Mesenchymal stem cell (in vitro differentiated cells and primary cell): Measurements from ENCODE around the gene CNOT2.
"Not testable (repeated sequence)": the region's sequence is repeated elsewhere in the genome, so short reads cannot be mapped to it uniquely, and the experiment has no call there.

Source experiments
- DNase-seq: peaks from one replicate; pipeline ENCODE4 v3.0.0-alpha.2; 2013
- H2AFZ ChIP-seq: one replicate; pipeline ENCODE4 v1.6.1; 2013; ENCODE audit warnings: low read depth, mild to moderate bottlenecking, control low read depth, inconsistent platforms, low read length, moderate library complexity
- H2AK5ac ChIP-seq: 2 replicates; pipeline ENCODE4 v1.6.1; 2013; ENCODE audit warnings: low read length, moderate library complexity, mild to moderate bottlenecking, inconsistent platforms; ENCODE audit not compliant: severe bottlenecking
- H2BK120ac ChIP-seq: one replicate; pipeline ENCODE4 v1.6.1; 2013; ENCODE audit warnings: low read depth, mild to moderate bottlenecking, inconsistent platforms, low read length, moderate library complexity
- H2BK12ac ChIP-seq, 2 experiments: one replicate each; pipeline ENCODE4 v1.6.1; 2013; ENCODE audit warnings: inconsistent platforms in 2 of 2, low read length in 2 of 2, mild to moderate bottlenecking in 2 of 2, moderate library complexity in 2 of 2, control low read depth in 1 of 2
- H2BK15ac ChIP-seq: one replicate; pipeline ENCODE4 v1.6.1; 2013; ENCODE audit warnings: mild to moderate bottlenecking, low read depth, inconsistent platforms; ENCODE audit not compliant: poor library complexity, severe bottlenecking
- H2BK5ac ChIP-seq: 2 replicates; pipeline ENCODE4 v1.6.1; 2013; ENCODE audit warnings: low read depth, mild to moderate bottlenecking, low read length, control low read depth, inconsistent platforms; ENCODE audit not compliant: poor library complexity, severe bottlenecking
- H3K14ac ChIP-seq, 2 experiments: one replicate each; pipeline ENCODE4 v1.6.1; 2013; ENCODE audit warnings: inconsistent platforms in 2 of 2, low read length in 2 of 2, control low read depth in 1 of 2, mild to moderate bottlenecking in 1 of 2, moderate library complexity in 1 of 2
- H3K18ac ChIP-seq, 2 experiments: one replicate each; pipeline ENCODE4 v1.6.1; 2013; ENCODE audit warnings: inconsistent platforms in 2 of 2, low read length in 2 of 2, control low read depth in 1 of 2, low read depth in 1 of 2, mild to moderate bottlenecking in 1 of 2
- H3K23ac ChIP-seq, 2 experiments: one replicate each; pipeline ENCODE4 v1.6.1; 2013; ENCODE audit warnings: inconsistent platforms in 2 of 2, low read length in 2 of 2, mild to moderate bottlenecking in 2 of 2, moderate library complexity in 2 of 2, control low read depth in 1 of 2
- H3K27ac ChIP-seq: 2 replicates; pipeline ENCODE4 v1.5.1; 2013; ENCODE audit warnings: mild to moderate bottlenecking, moderate library complexity, low read length, control low read depth, inconsistent platforms; ENCODE audit not compliant: poor library complexity, severe bottlenecking
- H3K27me3 ChIP-seq, 2 experiments: 2 replicates each; pipeline versions ENCODE4 v1.6.1 to v1.7.0; 2013; ENCODE audit warnings: low read length in 2 of 2, mild to moderate bottlenecking in 2 of 2, moderate library complexity in 2 of 2, control low read depth in 1 of 2, inconsistent platforms in 1 of 2; ENCODE audit not compliant: control insufficient read depth in 1 of 2, insufficient read depth in 1 of 2
- H3K36me3 ChIP-seq, 2 experiments: 2 replicates each; pipeline versions ENCODE4 v1.6.1 to v1.7.0; 2013; ENCODE audit warnings: low read length in 2 of 2, control low read depth in 1 of 2, inconsistent platforms in 1 of 2, low read depth in 1 of 2, mild to moderate bottlenecking in 1 of 2; ENCODE audit not compliant: insufficient read depth in 2 of 2, control insufficient read depth in 1 of 2
- H3K4ac ChIP-seq, 2 experiments: one replicate each; pipeline ENCODE4 v1.6.1; 2013; ENCODE audit warnings: inconsistent platforms in 2 of 2, low read length in 2 of 2, mild to moderate bottlenecking in 2 of 2, moderate library complexity in 2 of 2, control low read depth in 1 of 2, low read depth in 1 of 2
- H3K4me1 ChIP-seq: 2 replicates; pipeline ENCODE4 v1.6.1; 2013; ENCODE audit warnings: low read depth, low read length, control low read depth; ENCODE audit not compliant: control insufficient read depth, insufficient read depth
- H3K4me2 ChIP-seq: 2 replicates; pipeline ENCODE4 v1.6.1; 2013; ENCODE audit warnings: low read length, mild to moderate bottlenecking, inconsistent platforms; ENCODE audit not compliant: poor library complexity, severe bottlenecking
- H3K4me3 ChIP-seq, 2 experiments: 2 replicates each; pipeline versions ENCODE4 v1.5.1 to v1.7.0; 2013; ENCODE audit warnings: low read length in 2 of 2, mild to moderate bottlenecking in 2 of 2, control low read depth in 1 of 2, low read depth in 1 of 2; ENCODE audit not compliant: insufficient read depth in 1 of 2
- H3K79me1 ChIP-seq: replicated peaks from 2 replicates; pipeline ENCODE4 v1.6.1; 2013; ENCODE audit warnings: mild to moderate bottlenecking, control low read depth, low read length, inconsistent platforms; ENCODE audit not compliant: poor library complexity, severe bottlenecking
- H3K9ac ChIP-seq: 2 replicates; pipeline ENCODE4 v1.7.0; 2013; ENCODE audit warnings: mild to moderate bottlenecking, low read length, moderate library complexity
- H3K9me3 ChIP-seq: 2 replicates; pipeline ENCODE4 v1.7.0; 2013; ENCODE audit warnings: mild to moderate bottlenecking, low read length; ENCODE audit not compliant: control insufficient read depth
- H4K8ac ChIP-seq: one replicate; pipeline ENCODE4 v1.6.1; 2013; ENCODE audit warnings: inconsistent platforms, mild to moderate bottlenecking, low read length, moderate library complexity
- H4K91ac ChIP-seq: one replicate; pipeline ENCODE4 v1.6.1; 2013; ENCODE audit warnings: mild to moderate bottlenecking, low read length, inconsistent platforms
- WGBS: methylation state at CpG from one replicate; pipeline ENCODE4 v1.1.7; 2013; ENCODE audit warnings: mixed read lengths; 5-methylcytosine and 5-hydroxymethylcytosine counted together

The CNOT2 gene

DNA sequence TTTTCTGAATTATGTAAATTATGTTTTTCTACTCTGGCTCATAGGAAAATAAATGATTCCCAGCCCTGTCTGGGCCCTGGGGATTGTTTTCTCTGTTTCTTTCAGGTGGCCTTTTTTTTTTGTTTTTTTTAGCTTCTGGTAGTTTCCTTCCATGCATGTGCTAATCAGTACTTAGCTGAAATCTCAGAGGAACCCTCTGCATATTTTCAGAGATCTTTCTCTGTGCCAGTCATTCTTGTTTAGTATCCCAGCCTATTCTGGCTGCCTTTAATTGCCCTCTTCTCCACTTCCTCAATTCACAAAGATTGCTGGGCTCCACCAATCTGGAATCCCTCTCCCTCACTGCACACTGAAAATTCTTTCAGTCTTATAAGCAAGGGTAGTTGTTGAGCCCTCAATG, 46.9 kb downstream of the CNOT2 start:
- H3K27ac ChIP-seq, result peak overlapping the region; percentile 64
- H3K18ac ChIP-seq, result no peak overlapping the region

DNA sequence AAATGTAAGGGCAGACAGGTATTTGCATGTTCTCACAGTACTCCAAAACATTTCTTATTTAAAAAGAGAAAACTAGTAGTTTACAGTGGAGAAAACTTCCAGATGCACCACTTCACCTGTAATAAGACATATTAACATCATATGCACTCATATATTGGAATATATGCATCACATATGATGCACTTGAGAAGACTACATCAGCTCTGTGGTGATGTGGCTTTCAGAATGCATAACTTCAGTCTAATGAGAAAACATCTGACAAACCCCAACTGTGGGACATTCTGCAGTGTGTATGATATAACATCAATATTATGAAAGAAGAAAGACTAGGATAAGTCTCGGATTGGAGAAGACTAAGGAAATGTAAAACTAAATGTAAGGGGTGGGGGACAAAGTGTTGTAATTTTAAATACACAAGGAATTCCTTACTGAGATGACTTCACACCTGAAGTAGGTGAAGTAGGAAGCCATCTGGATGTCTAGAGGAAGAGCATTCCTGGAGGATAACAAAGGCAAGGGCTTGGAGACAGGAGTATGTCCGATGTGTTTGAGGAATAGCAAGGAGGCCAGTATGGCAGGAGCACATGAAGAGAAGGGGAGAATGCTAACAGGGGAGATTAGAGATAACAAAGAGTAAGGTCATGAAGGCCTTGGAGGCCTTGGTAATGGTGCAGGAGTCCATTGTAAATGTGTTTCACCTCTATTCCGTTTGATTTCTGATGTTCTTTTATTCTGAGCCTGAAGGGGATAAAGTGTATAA, 49.0 kb downstream of the CNOT2 start:
- Histone ChIP-seq H3K27me3 (no peaks in the 10 kb centered on the region), H3K4me1 (peaks cover 2% of the 10 kb centered on the region), H3K9ac (no peak overlapping the region), H2BK120ac (no peak overlapping the region), H3K23ac (no peak overlapping the region), H3K27ac (no peak overlapping the region), H2AK5ac (no peak overlapping the region), H3K36me3 (peaks cover 0 to 40% of the 10 kb centered on the region in 2 experiments), H3K4me3 (no peak overlapping the region), H4K91ac (no peak overlapping the region), H2AFZ (no peak overlapping the region), H2BK5ac (no peak overlapping the region), H3K4ac (no peak overlapping the region), H3K9me3 (no peaks in the 10 kb centered on the region), H2BK12ac (no peak overlapping the region), H3K18ac (peak overlapping the region in 1 of 2 experiments; percentile 18), H2BK15ac (no peak overlapping the region), H3K14ac (no peak overlapping the region), H4K8ac (peak overlapping the region; percentile 69), H3K4me2 (no peak overlapping the region), H3K79me1 (peaks cover 8% of the 10 kb centered on the region)
- 98% methylated on average over 3 of the region's 3 CpGs for WGBS
- DNase-seq, result no peak

More for the DNA sequence above, 46.9 kb downstream of the CNOT2 start:
- Histone ChIP-seq H3K4me2 (no peak overlapping the region), H4K8ac (no peak overlapping the region), H2BK120ac (no peak overlapping the region), H3K27me3 (no peaks in the 10 kb centered on the region), H3K4me1 (peaks cover 2% of the 10 kb centered on the region), H3K36me3 (peaks cover 0 to 42% of the 10 kb centered on the region in 2 experiments), H2BK12ac (no peak overlapping the region), H2BK15ac (no peak overlapping the region), H2AFZ (no peak overlapping the region), H3K4ac (no peak overlapping the region), H3K4me3 (no peak overlapping the region), H3K9ac (no peak overlapping the region), H3K23ac (no peak overlapping the region), H4K91ac (no peak overlapping the region), H3K79me1 (peaks cover 10% of the 10 kb centered on the region), H2AK5ac (no peak overlapping the region), H3K14ac (no peak overlapping the region), H3K9me3 (no peaks in the 10 kb centered on the region), H2BK5ac (no peak overlapping the region)
- DNase-seq, result no peak

DNA sequence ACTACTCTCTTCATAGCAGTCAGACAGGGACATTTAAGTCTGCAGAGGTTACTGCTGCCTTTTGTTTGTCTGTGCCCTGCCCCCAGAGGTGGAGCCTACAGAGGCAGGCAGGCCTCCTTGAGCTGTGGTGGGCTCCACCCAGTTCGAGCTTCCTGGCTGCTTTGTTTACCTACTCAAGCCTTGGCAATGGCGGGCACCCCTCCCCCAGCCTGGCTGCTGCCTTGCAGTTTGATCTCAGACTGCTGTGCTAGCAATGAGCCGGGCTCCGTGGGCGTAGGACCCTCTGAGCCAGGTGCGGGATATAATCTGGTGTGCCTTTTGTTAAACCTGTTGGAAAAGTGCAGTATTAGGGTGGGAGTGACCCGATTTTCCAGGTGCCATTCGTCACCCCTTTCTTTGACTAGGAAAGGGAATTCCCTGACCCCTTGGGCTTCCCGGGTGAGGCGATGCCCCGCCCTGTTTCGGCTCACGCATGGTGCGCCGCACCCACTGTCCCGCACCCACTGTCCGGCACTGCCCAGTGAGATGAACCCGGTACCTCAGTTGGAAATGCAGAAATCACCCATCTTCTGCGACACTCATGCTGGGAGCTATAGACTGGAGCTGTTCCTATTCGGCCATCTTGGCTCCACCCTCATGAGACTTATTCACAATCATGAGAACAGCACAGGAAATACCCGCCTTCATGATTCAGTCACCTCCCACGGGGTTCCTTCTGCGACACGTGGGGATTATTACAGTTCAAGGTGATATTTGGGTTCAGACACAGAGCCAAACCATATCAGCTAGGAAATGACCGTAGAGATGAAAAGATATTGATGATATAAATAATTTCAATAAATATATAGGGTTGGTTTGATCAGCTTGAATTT, 61.7 kb downstream of the CNOT2 start:
- not testable (repeated sequence) for H2BK5ac ChIP-seq, DNase-seq, H2BK120ac ChIP-seq, H3K4ac ChIP-seq, H2BK12ac ChIP-seq, H2AK5ac ChIP-seq, H3K9ac ChIP-seq, H3K4me3 ChIP-seq, H3K18ac ChIP-seq, H3K4me1 ChIP-seq, H3K9me3 ChIP-seq, H3K27me3 ChIP-seq, H2BK15ac ChIP-seq, H4K91ac ChIP-seq, H3K4me2 ChIP-seq, H3K23ac ChIP-seq, H3K14ac ChIP-seq, H2AFZ ChIP-seq, H4K8ac ChIP-seq, H3K27ac ChIP-seq
- H3K36me3 ChIP-seq, result peaks cover 8 to 10% of the 10 kb centered on the region in 2 experiments
- WGBS, result 95% methylated on average over 21 of the region's 25 CpGs
- H3K79me1 ChIP-seq, result peaks cover 15% of the 10 kb centered on the region

DNA sequence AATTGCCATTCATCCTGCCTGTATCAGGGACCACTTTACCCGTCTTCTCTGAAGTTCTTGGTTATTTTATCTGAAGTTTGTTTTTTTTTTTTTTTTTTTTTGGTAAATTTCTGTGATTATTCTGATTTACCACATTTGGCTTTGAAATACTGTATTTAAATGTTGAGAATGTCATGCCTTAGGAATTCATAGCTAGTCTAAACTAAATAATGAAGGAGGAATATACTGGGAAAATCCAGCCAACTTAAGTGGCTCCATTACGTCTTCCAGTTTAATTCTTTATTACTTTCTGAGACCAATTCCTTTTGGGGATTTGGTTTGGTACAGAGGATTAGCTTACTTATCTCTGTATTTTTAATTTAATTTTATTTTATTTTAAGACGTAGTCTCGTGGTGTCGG, 62.6 kb downstream of the CNOT2 start:
- Histone ChIP-seq H3K79me1 (peaks cover 16% of the 10 kb centered on the region), H3K4me1 (peaks cover 2% of the 10 kb centered on the region), H3K18ac (no peak overlapping the region), H4K8ac (no peak overlapping the region), H3K4me3 (no peak overlapping the region), H3K9me3 (no peaks in the 10 kb centered on the region), H2AK5ac (no peak overlapping the region), H3K27me3 (no peaks in the 10 kb centered on the region), H3K27ac (no peak overlapping the region), H2BK15ac (no peak overlapping the region), H3K23ac (no peak overlapping the region), H2BK5ac (no peak overlapping the region), H2AFZ (no peak overlapping the region), H4K91ac (no peak overlapping the region), H3K4ac (no peak overlapping the region), H2BK120ac (no peak overlapping the region), H3K36me3 (peaks cover 10 to 11% of the 10 kb centered on the region in 2 experiments), H3K4me2 (no peak overlapping the region), H2BK12ac (no peak overlapping the region), H3K14ac (no peak overlapping the region), H3K9ac (no peak overlapping the region)
- DNase-seq, result no peak
- 100% methylated on average over 2 of the region's 5 CpGs for WGBS
